Transverse colon (tissue), 4 donors: ENCODE results near the gene CACNA2D2.

ENCODE experiments used
- EP300 ChIP-seq: sonication (generic); formaldehyde crosslinking; IDR thresholded peaks from one replicate; pipeline ENCODE4 v1.6.1; 2017; ENCODE audit warnings: antibody characterized with exemption, low read depth
- POLR2A ChIP-seq: fragments of 450-650 bp; IDR thresholded peaks from one replicate; pipeline ENCODE4 v1.6.1; 2016; ENCODE audit warnings: antibody characterized with exemption, mild to moderate bottlenecking, moderate library complexity
- POLR2AphosphoS5 ChIP-seq, 3 donors: sonication (generic); formaldehyde crosslinking; IDR thresholded peaks; one replicate each; pipeline ENCODE4 v1.6.1; 2016; ENCODE audit warnings: antibody characterized with exemption in 3 of 3
- TF ChIP-seq, protein P1 (sequence below), 5 experiments: fragments of 200-600 bp in 3 of 5; fragments of 450-650 bp in 2 of 5; sonication (generic) in 3 of 5; IDR thresholded peaks; 1 replicate in 2 of 5; 2 replicates in 3 of 5; pipeline ENCODE4 v1.5.1; 2016 to 2017; ENCODE audit warnings: antibody characterized with exemption in 5 of 5, inconsistent platforms in 3 of 5, mild to moderate bottlenecking in 2 of 5, moderate library complexity in 1 of 5

DNA sequence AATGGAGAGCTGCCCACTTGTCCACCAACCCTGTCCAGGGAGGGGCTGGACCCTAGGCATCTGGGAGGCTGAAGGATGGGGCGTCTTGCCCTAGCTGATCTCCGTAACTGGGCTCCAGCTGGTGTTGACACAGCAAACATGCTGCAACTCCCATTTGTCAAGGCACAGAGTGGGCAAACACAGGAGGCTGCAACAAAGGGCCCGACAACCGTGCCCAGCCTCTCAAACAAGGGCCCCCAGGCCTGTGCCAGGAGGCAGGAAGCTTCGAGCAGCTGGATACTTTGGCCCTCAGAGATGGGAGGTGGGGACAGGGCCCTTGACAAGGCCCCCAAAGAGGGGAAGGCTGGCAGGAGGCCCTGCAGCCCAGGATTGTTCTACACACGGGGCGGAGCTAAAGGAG is 79.9 kb downstream of the CACNA2D2 start:
- TF ChIP-seq POLR2AphosphoS5 (IDR thresholded peaks at IDR 0.05) (no peak), POLR2A (no peak), EP300 (no peak)
- TF ChIP-seq, protein P1, sequence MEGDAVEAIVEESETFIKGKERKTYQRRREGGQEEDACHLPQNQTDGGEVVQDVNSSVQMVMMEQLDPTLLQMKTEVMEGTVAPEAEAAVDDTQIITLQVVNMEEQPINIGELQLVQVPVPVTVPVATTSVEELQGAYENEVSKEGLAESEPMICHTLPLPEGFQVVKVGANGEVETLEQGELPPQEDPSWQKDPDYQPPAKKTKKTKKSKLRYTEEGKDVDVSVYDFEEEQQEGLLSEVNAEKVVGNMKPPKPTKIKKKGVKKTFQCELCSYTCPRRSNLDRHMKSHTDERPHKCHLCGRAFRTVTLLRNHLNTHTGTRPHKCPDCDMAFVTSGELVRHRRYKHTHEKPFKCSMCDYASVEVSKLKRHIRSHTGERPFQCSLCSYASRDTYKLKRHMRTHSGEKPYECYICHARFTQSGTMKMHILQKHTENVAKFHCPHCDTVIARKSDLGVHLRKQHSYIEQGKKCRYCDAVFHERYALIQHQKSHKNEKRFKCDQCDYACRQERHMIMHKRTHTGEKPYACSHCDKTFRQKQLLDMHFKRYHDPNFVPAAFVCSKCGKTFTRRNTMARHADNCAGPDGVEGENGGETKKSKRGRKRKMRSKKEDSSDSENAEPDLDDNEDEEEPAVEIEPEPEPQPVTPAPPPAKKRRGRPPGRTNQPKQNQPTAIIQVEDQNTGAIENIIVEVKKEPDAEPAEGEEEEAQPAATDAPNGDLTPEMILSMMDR (IDR thresholded peaks at IDR 0.05), result no peak
